Measurements from ENCODE around the gene RRAD.
A peak's percentile ranks its signal among the peaks of the same experiment; 100 is the strongest.

RRAD gene

DNA sequence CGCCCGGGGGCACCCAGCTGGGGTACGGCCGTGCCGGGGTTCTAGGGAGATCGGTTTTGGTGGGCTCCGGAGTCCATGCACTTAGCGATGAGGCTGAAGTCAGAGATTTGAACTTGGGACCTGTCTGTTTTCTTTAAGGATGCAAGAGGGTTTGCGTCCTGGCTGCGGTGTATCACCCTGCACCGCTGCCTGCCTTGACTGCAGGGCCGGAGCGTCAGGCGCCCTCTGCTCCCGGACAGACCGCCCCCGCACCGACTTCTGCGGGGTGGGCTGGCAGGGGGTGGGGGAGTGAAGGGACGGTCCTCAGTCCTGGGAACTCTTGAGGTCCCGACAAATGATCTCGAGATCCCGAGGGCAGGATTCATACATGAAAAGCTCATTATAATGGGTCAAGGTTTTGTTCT, 44.3 kb downstream of the RRAD start:
- no peak for DNase-seq (ENCODE audit: low read depth)

DNA sequence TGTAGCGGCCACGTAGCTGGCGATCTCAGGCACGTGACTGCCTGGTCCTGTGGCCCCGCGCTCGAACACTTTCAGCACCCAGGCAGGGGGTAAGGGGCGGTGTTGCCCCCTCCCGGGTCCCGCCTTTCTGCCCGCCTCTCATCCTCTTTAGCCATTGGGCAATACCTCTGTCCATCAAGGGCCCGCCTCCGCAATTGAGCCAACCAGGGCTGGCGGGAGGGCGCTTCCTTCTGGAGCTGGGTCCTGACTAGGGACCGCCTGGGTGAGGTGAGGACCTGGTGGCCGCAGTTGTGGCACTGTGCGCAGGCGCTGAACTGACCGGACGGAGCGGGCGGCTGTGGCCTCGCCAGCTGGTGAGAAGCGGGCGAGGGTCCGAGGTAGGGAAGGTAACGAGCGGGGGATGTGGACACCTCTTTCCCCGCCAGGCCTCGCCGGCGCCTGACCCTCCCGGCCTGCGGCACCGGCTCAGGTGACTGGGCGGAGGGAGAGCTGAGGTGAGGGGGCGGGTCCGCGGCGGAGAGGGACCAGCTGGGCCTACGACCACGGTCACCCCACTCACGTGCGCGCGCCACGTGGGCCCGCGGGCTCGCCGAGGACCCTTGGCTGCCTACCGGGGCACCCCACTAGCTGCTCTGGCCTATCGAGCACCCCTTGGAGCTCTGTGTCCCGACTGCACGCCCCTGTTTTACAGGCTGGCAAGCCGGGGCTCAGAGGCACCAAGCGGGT, 44.9 kb downstream of the RRAD start, which contains the start of gene PDP2:
Gene PDP2 (plus strand): TSS at position 228 of the 726 bp plus-strand sequence. CDS start 3,770 bp downstream, outside the sequence.
- peak; percentile 87 for DNase-seq (ENCODE audit: low read depth)

DNA sequence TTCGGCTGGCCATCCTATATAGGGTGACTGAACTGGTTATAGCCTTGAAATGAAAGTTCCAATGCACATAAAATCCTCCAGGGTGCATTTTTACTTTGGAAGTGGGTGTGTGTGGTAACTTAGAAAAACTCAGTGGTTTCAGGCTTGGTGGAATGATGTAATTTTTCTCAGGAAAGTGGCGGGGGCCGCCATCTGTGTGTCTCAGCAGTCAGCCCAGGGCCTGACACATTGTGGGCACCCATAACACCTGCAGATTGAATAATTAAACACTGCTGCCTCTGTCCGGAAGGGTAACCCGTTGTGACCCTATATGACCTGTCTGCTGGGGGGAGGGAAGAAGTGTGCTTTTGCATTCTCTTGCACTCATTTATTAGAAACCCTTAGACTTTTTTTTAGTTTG, 47.3 kb downstream of the RRAD start:
- peak; percentile 59 for DNase-seq (ENCODE audit: low read depth)

DNA sequence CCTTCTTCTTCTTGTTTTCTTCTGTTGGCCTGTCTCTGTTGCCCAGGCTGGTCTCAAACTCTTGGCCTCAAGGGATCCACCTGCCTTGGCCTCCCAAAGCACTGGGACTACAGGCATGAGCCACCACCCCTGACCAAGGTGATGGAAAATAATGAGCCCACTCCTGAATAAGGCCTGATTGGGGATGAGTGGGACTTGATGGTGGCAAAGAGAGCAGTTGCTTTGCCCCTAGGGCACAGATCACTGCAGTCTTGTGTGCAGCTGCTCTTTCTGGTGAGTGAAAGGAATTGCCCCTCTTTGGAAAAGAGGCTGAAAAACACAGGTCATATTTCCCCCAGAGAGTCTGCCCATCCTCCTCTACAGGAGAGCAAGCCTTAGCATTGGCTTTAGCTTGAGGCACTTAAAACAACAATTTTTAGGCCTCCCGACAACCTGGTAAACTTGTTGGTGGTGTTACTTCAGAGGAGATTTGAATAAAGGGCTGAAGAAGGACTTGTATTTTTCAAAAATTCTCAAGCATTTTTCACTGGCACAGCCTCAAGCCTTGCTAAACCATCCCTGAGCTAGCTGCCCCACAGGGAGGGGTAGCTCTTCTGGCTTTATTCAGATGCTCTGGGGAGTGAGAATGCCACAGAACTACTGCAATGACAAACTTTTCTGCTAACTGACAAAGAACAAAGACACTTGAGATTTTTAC, 51.1 kb downstream of the RRAD start:
- no peak for DNase-seq (ENCODE audit: low read depth)

DNA sequence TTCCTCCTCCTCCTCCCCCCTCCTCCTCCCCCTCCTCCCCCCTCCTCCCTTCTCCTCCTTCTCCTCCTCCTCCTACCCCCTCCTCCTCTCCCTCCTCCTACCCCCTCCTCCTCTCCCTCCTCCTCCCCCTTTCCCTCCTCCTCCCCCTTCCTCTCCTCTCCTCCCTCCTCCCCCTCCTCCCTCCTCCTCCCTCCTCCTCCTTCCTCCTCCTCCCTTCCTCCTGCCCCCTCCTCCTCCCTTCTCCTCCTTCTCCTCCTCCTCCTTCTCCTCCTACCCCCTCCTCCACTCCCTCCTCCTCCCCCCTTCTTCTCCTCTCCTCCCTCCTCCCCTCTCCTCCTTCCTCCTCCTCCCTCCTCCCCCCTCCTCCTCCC, 51.7 kb downstream of the RRAD start:
- no peak for DNase-seq (ENCODE audit: low read depth)

DNA sequence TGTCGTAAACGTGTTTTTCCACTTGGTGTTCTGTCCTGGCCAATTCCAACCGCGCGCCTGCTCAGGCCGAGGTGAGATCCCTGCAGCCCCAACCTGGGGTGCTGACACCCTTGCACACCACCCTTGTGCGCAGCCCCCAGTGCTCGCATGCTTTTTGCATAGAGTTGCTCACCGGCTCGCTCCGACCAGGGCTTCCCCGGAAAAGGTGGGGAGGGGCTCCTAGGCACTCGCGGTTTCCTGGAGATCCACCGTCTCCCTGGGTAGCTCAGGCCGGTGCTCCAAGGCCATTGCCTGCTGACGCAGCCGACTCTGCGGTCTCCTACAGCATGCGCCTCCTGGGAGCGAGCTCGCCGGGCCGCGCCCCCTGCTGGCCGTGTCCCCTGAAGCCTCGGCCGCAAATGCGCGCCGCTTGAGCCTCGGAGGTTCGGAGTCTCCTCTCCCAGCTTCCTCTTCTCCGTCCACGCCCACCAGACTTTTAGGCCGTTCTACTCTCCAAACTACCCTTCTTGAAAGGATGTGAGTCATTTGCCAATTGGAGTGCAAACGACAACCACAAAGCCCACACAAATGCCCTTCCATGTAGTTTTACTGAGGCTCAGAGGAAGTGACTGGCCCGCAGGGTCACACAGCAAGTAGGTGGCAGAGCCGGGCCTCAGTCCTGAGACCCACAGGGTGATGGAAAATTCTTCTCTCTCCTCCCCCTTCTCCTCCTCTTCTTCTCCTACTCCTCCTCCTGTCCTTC, 52.2 kb downstream of the RRAD start:
- DNase-seq (ENCODE audit: low read depth) = peak; percentile 90

DNA sequence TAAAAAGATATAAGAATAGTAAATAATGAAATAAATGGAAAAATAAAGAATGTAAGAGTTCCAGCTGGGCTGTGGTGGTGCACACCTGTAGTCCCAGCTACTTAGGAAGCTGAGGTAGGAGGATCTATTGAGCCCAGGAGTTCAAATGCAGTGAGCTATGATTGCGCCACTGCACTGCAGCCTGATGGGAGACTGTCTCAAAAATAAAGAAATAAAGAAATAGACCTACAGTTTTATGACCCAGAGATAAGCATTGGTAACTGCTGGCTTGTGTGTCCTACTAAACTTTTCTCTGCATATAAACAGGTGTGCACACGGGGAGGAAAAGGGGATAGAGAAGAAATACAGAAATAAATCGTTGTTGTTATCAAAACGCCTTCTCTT, 52.8 kb downstream of the RRAD start:
- no peak for DNase-seq (ENCODE audit: low read depth)

DNA sequence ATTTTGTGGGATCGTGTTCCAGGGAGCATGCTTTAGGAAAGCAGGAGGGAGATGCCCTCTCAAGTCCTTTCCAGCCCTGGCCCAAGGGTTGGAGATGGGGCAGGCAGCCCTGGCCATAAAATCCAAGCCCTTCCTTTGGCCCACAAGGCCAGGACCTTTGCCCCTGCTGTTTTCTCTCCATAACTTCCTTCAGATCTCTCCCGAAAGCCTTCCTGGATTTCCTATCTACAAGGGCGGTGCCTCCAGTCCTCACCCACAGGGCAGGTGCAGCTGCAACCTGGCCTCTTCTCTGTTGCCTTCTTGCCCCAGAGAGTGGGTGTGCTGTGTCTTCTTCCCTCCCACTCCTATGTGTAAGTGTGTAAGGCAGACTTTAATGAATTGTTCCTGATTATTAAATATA, 53.5 kb downstream of the RRAD start:
- no peak for DNase-seq (ENCODE audit: low read depth)

Measured in activated T-cell treated with anti-CD3 and anti-CD28 coated beads for 24 hours (primary cell).